ENCODE data around the gene TSC1. TPM values are rescaled to one million over a fixed set of nuclear protein-coding genes. Genes with fewer than 3 reads are reported as not detected.

TSC1 gene
- total RNA-seq, 1 donor from 2014 or later = 89.3 TPM

- DNase-seq = no peak
- Mint-ChIP-seq H3K9me3 (ENCODE audit: unreplicated experiment) (peaks cover 3% of the 10 kb centered on the region), H3K4me3 (ENCODE audit: unreplicated experiment) (no peak overlapping the region), H3K36me3 (ENCODE audit: unreplicated experiment) (no peaks in the 10 kb centered on the region), H3K27me3 (ENCODE audit: unreplicated experiment) (peaks cover 15% of the 10 kb centered on the region), H3K27ac (ENCODE audit: unreplicated experiment) (no peak overlapping the region), H3K4me1 (ENCODE audit: low read depth, unreplicated experiment) (peaks cover 3% of the 10 kb centered on the region)
- TF ChIP-seq CTCF (IDR thresholded peaks at IDR 0.05; ENCODE audit: partially characterized antibody, unreplicated experiment) = no peak
Observed at GRCh38 chr9:132876849-132877248, 67.6 kb downstream of the TSC1 start.

- TF ChIP-seq CTCF (IDR thresholded peaks at IDR 0.05; ENCODE audit: partially characterized antibody, unreplicated experiment) = no peak
- Mint-ChIP-seq H3K4me1 (ENCODE audit: low read depth, unreplicated experiment) (peaks cover 3% of the 10 kb centered on the region), H3K27me3 (ENCODE audit: unreplicated experiment) (peaks cover 15% of the 10 kb centered on the region), H3K4me3 (ENCODE audit: unreplicated experiment) (no peak overlapping the region), H3K36me3 (ENCODE audit: unreplicated experiment) (no peaks in the 10 kb centered on the region), H3K27ac (ENCODE audit: unreplicated experiment) (no peak overlapping the region), H3K9me3 (ENCODE audit: unreplicated experiment) (peaks cover 3% of the 10 kb centered on the region)
- DNase-seq = no peak
Observed at GRCh38 chr9:132875159-132875558, 69.3 kb downstream of the TSC1 start.

- no peak for DNase-seq
- H3K27me3 Mint-ChIP-seq (ENCODE audit: unreplicated experiment) = peaks cover 11% of the 10 kb centered on the region
- H3K36me3 Mint-ChIP-seq (ENCODE audit: unreplicated experiment) = no peaks in the 10 kb centered on the region
- no peak overlapping the region for H3K27ac Mint-ChIP-seq (ENCODE audit: unreplicated experiment)
- H3K4me3 Mint-ChIP-seq (ENCODE audit: unreplicated experiment) = no peak overlapping the region
- no peaks in the 10 kb centered on the region for H3K9me3 Mint-ChIP-seq (ENCODE audit: unreplicated experiment)
- H3K4me1 Mint-ChIP-seq (ENCODE audit: low read depth, unreplicated experiment) = peaks cover 2% of the 10 kb centered on the region
- no peak for TF ChIP-seq CTCF (IDR thresholded peaks at IDR 0.05; ENCODE audit: partially characterized antibody, unreplicated experiment)
Observed at GRCh38 chr9:132873403-132873802, 71.0 kb downstream of the TSC1 start.

- Mint-ChIP-seq H3K4me3 (ENCODE audit: unreplicated experiment) (no peak overlapping the region), H3K27me3 (ENCODE audit: unreplicated experiment) (peaks cover 9% of the 10 kb centered on the region), H3K4me1 (ENCODE audit: low read depth, unreplicated experiment) (peaks cover 31% of the 10 kb centered on the region), H3K9me3 (ENCODE audit: unreplicated experiment) (peaks cover 3% of the 10 kb centered on the region), H3K36me3 (ENCODE audit: unreplicated experiment) (no peaks in the 10 kb centered on the region), H3K27ac (ENCODE audit: unreplicated experiment) (no peak overlapping the region)
- DNase-seq = no peak
- no peak for TF ChIP-seq CTCF (IDR thresholded peaks at IDR 0.05; ENCODE audit: partially characterized antibody, unreplicated experiment)
Observed at GRCh38 chr9:132869266-132869665, 75.2 kb downstream of the TSC1 start.

- no peak overlapping the region for H3K4me3 Mint-ChIP-seq (ENCODE audit: unreplicated experiment)
- peaks cover 9% of the 10 kb centered on the region for H3K27me3 Mint-ChIP-seq (ENCODE audit: unreplicated experiment)
Observed at GRCh38 chr9:132866898-132867297, 77.5 kb downstream of the TSC1 start.

More at GRCh38 chr9:132866898-132867297, 77.5 kb downstream of the TSC1 start:
- Mint-ChIP-seq H3K4me1 (ENCODE audit: low read depth, unreplicated experiment) (peaks cover 31% of the 10 kb centered on the region), H3K27ac (ENCODE audit: unreplicated experiment) (no peak overlapping the region), H3K9me3 (ENCODE audit: unreplicated experiment) (peaks cover 3% of the 10 kb centered on the region), H3K36me3 (ENCODE audit: unreplicated experiment) (no peaks in the 10 kb centered on the region)
- DNase-seq = no peak
- no peak for TF ChIP-seq CTCF (IDR thresholded peaks at IDR 0.05; ENCODE audit: partially characterized antibody, unreplicated experiment)

All from glutamatergic neuron (in vitro differentiated cells).